Keratinocyte (primary cell): ENCODE measurements around the gene DISC1.

Experiments
- CTCF ChIP-seq, 3 experiments: IDR thresholded peaks in 1 of 3; conservative IDR thresholded peaks in 1 of 3; optimal IDR thresholded peaks in 1 of 3; 2 replicates in 2 of 3; 3 replicates in 1 of 3; pipeline versions ENCODE3 to v1.5.1; 2011; ENCODE audit warnings: low read length in 3 of 3, mild to moderate bottlenecking in 3 of 3, moderate library complexity in 2 of 3, control low read depth in 1 of 3, inconsistent platforms in 1 of 3; ENCODE audit not compliant: insufficient read depth in 2 of 3; ENCODE audit errors: extremely low read depth in 1 of 3
- EZH2 ChIP-seq: IDR thresholded peaks from one replicate; pipeline ENCODE4 v1.6.1; 2012; ENCODE audit warnings: inconsistent platforms, mild to moderate bottlenecking, low read length, moderate library complexity

DNA sequence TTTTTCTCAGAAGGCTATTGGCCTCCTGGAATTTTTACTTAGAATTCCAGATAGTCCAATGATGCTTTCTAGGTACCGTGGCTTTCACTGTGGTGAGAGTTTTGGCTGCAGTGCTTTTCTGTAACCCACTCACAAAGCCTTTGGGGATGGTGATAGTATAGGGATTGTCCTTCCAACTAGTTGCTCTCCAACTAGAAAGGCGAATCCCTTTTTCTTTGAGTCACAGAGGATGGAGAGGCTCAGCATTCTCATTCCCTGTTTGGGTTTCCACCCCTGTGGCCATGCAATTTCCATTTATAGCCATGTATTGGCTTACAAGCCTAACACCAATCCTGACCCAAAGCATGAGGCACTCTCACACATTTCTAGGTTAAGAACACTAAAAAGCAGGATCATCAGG, 300.3 kb downstream of the DISC1 start:
- no peak for TF ChIP-seq CTCF (optimal IDR thresholded peaks at IDR 0.05 in 1 of 3, IDR thresholded peaks at IDR 0.05 in 1 of 3, conservative IDR thresholded peaks at IDR 0.05 in 1 of 3; ENCODE audit: extremely low read depth in 1 of 3, insufficient read depth in 2 of 3, low read length in 3 of 3)
- TF ChIP-seq EZH2, result no peak
